Skin of body (tissue), 2 donors: Measurements from ENCODE around the gene OR8B12. TPM values are rescaled to one million over a fixed set of nuclear protein-coding genes. Genes with fewer than 3 reads are reported as not detected.
A peak's percentile ranks its signal among the peaks of the same experiment; 100 is the strongest.

Source experiments
- DNase-seq: peaks from one replicate; lab custom pipeline; 2025; lab: John Stamatoyannopoulos, UW
- total RNA-seq: library from RNA; depleted of rRNA; stranded (reverse); fragments of >200 nt; gene quantifications from one replicate; pipeline ENCODE4 v1.2.3, GENCODE V29; 2014

The OR8B12 gene, protein sequence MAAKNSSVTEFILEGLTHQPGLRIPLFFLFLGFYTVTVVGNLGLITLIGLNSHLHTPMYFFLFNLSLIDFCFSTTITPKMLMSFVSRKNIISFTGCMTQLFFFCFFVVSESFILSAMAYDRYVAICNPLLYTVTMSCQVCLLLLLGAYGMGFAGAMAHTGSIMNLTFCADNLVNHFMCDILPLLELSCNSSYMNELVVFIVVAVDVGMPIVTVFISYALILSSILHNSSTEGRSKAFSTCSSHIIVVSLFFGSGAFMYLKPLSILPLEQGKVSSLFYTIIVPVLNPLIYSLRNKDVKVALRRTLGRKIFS
- not detected for total RNA-seq

DNA sequence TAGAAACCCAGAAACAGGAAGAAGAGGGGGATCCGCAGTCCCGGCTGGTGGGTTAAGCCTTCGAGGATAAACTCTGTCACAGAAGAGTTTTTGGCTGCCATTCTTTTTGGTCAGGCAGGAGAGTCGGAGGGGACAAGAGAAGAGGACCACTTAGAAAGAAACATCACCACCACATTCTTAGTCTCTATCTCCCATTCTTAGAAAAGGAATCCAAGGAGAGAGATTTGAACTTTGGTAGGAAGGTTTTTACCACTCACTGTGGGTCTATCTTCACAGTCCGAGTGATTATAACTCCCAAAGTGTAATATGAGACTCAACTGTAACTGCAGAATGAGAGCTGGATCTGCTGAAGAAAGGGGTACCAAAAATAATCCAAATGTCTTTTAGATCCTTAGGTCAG is at the start of gene OR8B12:
Gene OR8B12, minus strand, starts transcription at position 101 of the 400 bp plus-strand sequence. Its CDS starts 0 bp downstream, at position 101.
- no peak for DNase-seq

DNA sequence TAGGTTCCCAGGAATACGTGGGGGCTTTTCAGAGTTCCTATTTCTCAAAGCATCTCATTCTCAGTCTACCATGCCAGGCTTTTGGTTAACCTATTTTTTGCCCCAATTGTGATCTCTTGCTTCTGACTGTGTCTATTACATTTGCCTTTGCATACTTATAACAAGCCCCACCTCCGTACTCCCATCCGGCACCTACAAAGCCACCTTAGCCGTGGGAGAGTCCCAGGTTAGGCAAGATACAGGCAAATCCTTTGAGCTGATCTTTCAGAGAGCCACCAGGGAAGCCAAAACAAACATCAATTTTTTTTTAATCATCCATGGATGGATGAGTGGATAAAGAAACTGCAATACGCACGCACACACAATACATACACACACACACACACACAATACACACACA is 49.2 kb upstream of the OR8B12 start:
- no peak for DNase-seq

DNA sequence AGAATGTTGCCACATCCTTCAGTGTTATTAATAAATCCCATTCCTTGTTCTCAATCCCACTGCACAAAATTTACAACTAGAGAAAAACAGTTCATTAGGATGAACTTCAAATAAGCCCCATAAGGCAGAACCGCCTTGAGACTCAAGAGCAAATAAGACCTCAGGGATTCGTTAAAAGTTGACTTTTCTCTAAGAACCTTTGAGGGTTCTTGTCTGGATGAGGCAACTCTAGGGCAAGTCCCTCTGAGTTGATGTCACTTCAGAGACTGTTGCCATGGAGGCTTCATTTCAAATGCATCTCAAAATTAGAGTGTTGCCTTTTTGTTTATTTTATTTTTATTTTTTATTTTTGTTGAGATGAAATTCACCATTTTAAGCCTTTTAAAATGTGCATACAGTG is 48.0 kb upstream of the OR8B12 start:
- DNase-seq = no peak

DNA sequence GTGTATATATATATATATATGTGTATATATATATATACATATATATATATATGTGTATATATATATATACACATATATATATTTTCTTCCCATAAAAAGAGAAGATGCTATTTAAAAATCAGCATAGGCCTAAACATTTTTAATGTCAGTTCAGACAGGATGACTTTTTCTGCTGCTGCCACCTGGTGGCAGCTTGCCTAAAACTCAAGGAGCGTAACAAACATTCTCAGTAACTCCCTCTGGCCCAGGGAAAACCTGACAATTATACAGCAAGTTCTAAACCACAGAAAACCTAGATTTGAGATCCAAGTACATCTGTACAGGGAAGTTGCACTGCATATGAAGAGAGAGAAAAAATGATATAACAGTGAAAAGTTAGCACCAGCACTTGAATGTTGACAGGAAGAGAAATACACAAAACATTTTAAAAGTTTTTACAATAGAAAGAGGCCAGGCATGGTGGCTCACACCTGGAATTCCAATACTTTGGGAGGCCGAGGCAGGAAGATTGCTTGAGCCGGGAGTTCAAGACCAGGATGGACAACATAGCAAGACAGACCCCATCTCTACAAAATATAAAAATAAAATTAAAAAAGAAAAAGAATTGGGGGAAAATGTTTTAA is 42.9 kb upstream of the OR8B12 start:
- DNase-seq = peak; percentile 24

DNA sequence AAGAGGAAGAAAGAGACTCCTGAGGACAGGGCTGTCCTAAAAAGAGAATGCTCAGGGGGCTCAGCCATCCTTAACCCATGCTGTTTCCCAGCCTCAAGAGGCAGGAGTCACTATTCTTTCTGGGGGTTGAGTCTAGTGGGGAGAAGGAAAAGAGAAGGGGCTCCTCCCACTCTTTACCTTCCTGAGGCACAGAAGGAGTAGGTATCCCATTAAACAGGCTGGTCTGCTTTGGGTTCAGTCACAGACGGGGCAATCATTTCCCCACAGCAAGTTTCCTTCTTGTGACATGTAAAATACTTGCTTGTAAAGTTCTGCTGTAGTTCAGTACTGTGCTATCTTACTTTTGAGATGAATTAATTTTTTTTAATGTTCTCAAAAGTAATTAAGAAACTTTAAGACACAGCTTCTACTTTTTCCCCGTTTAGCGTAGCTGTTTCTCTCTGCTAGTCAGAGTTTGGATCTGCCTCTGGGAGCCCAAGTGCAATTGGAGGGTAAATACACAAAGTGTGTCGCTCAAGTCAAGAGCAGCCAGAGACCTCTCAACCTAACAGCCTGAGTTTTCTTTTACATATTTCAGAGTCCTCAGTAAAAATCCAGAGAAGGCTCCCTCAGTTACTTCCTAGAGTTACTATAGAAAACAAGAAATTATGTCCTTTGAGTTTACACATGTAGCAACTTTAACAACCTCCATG is 41.4 kb upstream of the OR8B12 start:
- no peak for DNase-seq

DNA sequence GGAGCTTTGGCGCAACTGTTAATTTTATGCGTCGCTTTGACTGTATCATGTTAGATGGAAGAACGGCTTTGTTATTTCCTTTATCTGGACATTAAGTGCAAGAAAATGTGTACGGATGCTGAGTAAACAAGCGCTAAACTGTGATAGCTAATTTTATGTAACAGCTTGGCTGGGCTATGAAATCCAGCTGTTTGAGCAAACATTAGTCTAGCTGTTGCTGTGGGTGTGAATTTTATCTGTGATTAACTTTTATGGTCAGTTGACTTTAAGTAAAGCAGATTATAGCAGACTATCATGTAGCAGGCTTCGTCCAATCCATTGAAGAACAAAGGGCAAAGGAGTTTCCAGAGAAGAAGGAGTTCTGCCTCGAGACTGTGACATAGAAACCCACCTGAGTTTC is 40.3 kb upstream of the OR8B12 start:
- DNase-seq = no peak

DNA sequence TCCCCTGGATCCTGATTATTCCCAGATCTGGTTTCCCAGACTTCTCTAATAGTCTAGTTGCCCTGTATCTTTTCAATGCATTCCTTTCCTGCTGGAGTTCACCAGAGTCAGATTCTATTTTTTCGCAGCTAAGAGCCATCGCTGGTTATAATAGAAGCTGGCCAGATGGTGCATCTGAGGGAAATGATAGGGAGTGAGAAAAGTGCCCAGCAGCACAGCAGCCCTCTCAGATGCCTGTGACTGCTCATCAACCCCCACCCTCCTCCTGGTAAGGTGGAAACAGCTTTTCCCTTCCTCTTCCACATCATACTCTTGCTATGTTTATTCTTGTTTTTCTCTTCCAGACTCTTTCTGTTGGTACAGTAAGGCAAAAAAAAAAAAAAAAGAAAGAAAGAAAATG is 39.1 kb upstream of the OR8B12 start:
- no peak for DNase-seq

DNA sequence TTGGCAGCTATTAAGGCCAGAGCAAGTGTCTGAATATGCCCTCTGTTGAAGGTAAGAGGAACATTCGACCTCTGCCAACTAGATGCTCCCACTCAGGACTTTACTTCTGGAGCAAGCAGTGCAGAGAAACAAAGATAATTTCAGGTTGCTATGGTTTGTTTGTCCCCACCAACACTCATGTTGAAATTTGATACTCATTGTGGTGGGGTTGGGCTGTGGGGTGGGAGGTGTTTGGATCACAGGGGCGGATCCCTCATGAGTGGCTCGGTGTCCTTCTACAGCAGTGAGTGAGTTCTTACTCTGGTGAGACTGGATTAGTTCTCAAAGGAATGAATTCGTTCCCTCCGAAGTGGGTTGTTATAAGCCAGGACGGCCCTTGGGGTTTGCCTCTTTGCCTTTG is 38.4 kb upstream of the OR8B12 start:
- DNase-seq = no peak

DNA sequence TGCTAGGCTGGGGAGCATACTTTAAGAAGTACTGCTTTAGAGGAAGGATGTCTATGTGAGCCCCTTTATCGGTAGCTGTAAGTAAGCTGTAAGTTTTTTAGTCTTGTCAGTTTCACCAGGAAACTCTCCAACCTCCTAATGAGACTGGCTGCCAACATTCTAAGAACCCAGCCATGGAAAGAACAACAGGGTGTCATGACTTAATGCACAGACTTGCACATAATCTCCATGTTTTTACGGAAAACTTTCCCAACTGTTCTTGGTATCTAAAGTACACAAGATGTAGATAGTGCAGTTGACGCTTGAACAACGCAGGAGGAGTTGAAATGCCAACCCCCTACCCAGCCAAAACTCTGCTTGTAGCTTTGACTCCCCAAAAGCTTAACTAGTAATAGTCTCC is 35.3 kb upstream of the OR8B12 start:
- no peak for DNase-seq

DNA sequence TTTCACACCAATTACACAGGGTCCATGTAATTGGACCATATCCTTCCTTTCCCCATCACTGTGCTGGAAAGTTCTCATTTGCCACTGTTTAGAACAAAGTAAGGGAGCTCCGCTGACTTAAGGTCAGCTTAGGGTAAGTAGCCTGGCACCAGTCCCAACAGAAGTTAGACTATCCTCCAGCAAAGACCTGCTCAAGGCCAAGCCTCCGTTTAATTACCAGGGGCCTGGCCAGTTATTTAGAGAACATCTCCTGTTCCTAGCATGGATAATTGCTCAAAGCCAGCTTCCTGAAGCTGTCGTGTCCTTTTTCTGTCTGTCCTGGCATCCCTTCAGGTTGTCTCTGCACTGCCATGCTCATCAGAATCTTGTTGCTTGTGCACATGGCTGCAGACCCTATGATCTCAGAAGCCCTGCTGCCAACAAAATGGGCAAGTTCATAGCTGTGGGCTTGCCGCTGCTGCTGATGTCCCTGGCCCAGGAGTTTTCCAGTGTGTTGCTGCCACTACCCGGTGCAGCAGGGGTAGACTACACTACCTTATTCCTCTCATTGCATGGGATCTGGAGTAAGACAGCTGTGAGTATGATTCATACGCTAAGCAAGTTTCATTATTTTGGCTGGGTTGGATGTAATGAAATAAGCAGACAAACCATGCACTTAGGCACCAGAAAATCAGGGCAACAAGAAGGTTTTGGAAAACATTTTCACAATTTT is 34.4 kb upstream of the OR8B12 start:
- no peak for DNase-seq

DNA sequence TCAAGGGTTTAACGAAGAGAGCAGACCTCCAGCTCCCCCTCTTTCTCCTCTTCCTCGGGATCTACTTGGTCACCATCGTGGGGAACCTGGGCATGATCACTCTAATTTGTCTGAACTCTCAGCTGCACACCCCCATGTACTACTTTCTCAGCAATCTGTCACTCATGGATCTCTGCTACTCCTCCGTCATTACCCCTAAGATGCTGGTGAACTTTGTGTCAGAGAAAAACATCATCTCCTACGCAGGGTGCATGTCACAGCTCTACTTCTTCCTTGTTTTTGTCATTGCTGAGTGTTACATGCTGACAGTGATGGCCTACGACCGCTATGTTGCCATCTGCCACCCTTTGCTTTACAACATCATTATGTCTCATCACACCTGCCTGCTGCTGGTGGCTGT is 26.7 kb upstream of the OR8B12 start:
- no peak for DNase-seq

DNA sequence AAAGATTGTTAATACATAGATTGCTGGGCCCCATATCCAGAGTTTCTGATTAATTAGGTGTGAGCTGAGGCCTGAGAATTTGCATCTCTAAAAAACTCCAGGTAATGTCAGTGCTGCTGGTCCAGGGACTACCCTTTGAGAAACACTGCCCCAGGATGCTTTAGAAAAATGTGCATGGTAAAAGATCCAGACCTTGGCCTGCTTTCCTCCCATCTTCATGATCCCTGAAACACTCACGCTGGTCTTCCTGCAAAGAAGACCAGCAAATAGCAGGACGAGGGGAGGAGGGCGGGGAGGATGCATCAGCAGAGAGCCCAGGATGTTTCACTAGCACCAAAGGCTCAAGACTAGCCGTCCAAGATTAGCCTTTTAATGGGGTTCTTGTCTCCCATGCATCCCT is 26.2 kb upstream of the OR8B12 start, which contains the start of gene OR8A1:
Gene OR8A1, plus strand, starts transcription at position 301 of the 400 bp plus-strand sequence. CDS start 123 bp downstream, outside the sequence.
- no peak for DNase-seq

DNA sequence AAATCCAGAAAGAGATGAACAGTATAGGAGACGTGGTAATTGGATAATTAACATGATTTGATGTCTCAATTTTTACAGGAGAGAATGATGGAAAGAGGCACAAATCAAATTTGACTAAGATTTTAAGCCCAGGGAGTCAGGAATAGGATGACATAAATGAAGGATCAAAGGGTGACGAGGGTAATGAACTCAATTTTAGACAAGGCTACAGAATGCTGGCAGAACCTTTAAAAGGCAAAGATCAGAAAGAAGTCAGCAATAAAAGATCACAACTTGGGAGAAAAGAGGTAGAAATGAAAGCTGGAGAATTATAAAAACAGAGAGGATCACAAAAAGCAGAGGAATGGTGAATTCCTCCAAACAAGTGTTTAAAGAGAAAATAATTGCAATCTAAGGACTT is 13.4 kb upstream of the OR8B12 start:
- DNase-seq = no peak

DNA sequence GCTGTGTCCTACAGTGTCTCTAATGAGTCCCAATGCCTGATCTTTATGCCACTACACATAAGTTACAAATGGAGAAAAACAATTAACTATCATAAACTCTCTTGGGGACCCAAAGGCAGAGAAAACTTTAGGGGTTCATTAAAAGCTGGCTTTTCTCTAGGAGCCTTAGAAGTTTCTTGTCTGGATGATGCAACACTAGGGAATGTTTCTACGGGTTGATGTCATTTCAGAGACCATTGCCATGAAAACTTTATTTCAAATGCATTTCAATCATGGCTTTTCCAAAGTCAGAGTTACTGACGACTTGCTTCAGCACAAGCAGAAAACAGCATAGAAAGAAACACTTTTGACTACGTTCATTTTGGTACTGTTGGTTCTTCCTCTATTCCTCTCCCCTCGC is 8.5 kb upstream of the OR8B12 start:
- DNase-seq = no peak

DNA sequence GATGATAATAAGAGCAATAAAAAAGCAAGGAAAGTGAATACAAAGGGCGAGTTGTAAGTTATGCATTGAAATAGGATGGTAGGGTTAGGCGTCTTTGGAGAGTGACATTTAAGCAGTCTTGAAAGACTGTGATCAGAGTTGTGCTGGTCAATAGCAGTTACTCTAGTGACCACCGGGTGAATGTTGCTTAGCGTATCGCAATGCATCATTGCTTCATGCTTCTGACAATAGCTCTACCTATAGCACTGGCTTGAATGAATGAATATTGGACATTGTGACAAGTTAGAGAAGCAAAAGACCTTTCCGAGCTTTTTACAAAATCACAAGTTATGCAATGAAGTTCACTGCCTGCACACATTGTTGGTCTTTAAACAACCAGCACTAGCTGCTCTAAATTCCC is 7.7 kb upstream of the OR8B12 start:
- no peak for DNase-seq

DNA sequence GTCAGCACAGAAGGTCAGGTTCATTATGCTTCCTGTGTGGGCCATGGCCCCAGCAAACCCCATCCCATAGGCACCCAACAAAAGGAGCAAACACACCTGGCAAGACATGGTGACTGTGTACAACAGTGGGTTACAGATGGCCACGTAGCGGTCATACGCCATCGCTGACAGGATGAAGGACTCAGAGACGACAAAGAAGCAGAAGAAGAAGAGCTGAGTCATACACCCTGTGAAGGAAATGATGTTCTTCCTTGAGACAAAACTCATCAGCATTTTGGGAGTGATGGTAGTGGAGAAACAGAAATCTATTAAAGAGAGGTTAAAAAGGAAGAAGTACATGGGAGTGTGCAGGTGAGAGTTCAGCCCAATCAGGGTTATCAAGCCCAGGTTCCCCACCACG is 309 bp downstream of the OR8B12 start:
- no peak for DNase-seq

DNA sequence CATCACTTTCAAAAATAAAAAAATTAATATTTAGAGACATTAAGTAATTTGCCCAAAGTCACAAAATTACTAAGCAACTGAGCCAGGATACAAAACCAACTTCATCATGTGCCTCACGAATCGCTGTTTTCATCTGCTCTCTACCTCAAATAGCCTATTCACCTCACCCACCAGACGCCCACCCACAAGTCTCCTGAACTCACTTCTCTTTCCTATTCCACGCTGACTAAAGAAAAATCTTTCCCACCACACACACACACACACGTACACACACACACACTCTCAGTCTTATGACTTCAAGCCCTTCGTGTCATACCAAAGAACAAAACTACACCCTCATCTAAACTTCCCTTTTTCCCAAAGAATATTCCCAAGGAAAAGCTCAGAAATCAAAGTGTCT is 2.2 kb downstream of the OR8B12 start:
- no peak for DNase-seq

DNA sequence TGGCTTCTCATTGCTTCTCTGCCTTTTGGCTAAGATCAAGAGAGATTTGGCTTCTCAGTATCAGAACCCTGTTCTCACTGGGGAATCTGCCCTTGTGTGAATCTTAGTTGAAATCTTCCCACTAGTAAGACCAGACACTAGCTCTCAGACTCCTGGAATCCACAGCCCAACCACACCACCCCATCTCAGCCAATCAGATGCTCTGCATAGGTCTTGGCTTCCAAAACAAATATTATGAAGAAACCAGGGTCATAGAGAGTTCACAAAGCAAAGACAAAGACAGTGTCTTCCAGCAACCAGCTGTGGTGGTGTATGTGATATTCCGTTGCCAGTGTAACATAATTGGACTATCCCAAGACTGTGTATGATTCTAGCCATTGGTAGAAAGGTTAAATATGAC is 5.4 kb downstream of the OR8B12 start:
- DNase-seq = no peak

DNA sequence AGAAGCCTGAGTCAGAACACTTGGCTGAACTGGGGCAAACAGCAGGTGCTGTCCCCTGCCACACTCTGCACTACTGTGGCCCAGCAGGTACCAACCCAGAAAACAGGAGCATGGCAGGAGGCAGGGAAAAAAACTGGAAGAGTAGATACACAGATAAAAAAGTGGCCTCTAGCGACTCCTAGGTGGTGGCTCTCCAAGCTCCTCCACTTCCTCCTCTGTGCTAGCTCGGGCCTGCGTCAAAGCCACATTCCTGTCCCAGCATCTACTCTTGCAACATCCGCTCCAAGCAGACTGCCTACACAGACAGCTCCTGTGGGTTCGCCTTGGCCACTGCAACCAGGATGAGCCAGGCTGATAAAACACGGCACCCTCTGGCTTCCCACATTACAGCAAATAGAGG is 6.9 kb downstream of the OR8B12 start:
- no peak for DNase-seq

DNA sequence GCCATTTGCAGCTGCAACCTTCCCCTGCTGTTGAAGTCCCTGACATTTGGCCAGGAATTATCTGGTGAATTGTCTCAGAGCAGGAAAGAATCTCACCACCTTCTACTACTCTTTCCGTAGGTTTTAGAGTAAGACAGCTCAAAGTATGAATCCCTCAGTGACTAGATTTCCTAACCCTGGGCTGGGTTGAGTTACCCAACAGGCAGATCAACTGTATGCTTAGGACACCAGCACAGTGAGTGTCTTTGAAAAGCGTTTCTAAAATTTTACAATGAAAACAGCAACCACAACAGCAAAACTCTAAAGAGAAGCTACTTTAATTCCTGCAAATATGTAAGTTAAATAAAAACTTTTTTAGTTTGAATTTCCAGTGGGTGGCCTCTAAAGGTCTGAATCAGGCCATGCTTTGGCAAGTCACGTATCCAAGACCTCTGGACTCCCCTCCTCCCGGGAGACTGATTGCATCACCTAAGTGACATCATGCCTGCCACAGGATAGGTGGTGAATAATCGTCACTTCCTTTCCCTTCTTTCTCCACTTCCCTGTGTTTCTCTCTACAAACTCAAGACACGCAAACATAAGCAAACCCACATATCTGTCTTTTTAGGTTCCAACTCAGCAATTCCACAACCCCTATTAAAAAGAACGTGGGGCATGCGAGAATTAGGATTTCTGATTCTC is 7.8 kb downstream of the OR8B12 start:
- DNase-seq = no peak

DNA sequence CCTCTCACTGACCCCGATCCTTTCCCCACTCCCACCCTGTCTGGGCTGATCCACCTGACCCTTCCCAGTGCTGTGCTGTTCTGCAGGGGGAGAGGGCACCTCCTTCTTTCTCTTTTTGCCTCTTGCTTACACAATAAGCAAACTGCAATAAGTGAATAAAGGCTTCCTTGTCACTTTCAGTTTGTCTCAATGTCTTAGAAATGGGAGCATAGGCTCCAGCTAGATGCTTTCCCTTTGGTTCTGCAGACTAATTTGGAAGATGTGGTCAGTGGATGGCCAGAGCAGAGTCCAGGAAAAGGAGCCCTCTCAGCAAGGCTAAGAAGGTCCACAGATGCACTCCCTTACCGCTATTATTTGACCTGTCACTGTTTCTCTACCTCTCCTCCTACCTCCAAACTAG is 9.4 kb downstream of the OR8B12 start:
- no peak for DNase-seq
